ENCODE results near the gene WWOX.

DNA sequence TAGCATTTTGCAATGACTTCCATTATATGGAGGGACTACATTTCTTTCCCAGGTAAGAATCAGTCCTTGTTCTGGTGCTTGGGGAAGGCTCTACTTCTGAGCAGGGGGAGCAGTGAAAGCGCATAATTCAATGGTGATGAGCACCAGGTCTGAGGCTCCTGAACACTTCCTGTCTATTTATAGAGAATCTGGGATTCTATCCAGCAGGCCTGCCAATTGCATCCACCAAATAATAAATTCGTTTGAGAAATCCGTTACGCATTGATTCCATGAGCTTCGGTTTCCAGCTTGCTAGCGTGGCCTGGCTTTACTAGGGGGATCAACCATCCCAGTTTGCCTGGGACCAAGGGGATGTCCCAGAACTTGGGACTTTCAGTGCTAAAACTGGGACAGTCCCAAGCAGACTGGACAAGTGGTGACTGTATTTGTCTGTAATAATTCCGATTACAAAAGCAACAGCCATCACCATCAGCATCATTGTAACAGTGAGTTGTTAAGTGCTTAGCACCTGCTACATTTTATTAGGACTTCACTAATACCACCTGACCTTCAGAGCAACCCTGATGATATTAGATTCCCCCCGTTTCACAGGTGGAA, 1151.1 kb downstream of the WWOX start:
- TF ChIP-seq MYC (IDR thresholded peaks at IDR 0.05; ENCODE audit: borderline replicate concordance, low read length) (no peak), POLR2A (IDR thresholded peaks at IDR 0.05; ENCODE audit: low read length) (no peak)
- TF ChIP-seq, protein P1, sequence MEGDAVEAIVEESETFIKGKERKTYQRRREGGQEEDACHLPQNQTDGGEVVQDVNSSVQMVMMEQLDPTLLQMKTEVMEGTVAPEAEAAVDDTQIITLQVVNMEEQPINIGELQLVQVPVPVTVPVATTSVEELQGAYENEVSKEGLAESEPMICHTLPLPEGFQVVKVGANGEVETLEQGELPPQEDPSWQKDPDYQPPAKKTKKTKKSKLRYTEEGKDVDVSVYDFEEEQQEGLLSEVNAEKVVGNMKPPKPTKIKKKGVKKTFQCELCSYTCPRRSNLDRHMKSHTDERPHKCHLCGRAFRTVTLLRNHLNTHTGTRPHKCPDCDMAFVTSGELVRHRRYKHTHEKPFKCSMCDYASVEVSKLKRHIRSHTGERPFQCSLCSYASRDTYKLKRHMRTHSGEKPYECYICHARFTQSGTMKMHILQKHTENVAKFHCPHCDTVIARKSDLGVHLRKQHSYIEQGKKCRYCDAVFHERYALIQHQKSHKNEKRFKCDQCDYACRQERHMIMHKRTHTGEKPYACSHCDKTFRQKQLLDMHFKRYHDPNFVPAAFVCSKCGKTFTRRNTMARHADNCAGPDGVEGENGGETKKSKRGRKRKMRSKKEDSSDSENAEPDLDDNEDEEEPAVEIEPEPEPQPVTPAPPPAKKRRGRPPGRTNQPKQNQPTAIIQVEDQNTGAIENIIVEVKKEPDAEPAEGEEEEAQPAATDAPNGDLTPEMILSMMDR (IDR thresholded peaks at IDR 0.05): no peak
